HepG2 (cell line): ENCODE measurements around the gene AHNAK. TPM values are rescaled to one million over a fixed set of nuclear protein-coding genes. Genes with fewer than 3 reads are reported as not detected.

Experiments used
- ARNTL ChIP-seq: sonication (generic); formaldehyde crosslinking; IDR thresholded peaks from 2 replicates; pipeline ENCODE4 v1.4.0; 2020; ENCODE audit warnings: mild to moderate bottlenecking, missing genetic modification reagents
- DNMT1 ChIP-seq: sonication (generic); formaldehyde crosslinking; IDR thresholded peaks from 2 replicates; pipeline ENCODE4 v1.5.1; 2020; ENCODE audit warnings: mild to moderate bottlenecking, missing genetic modification reagents
- EHMT2 ChIP-seq: fragments of 200-600 bp; sonication (generic); IDR thresholded peaks from 2 replicates; pipeline ENCODE4 v1.7.0; 2017; ENCODE audit warnings: antibody characterized with exemption, low read depth, low read length, borderline replicate concordance
- HMG20B ChIP-seq: conservative IDR thresholded peaks from 2 replicates; pipeline ENCODE4 v1.6.1; 2016; ENCODE audit warnings: missing genetic modification reagents, missing compliant biosample characterization
- IRX3 ChIP-seq: sonication (generic); formaldehyde crosslinking; IDR thresholded peaks from 2 replicates; pipeline ENCODE4 v1.8.1; 2023; ENCODE audit warnings: mild to moderate bottlenecking, low read depth, missing genetic modification reagents, borderline replicate concordance
- ISX ChIP-seq: sonication (generic); formaldehyde crosslinking; conservative IDR thresholded peaks from 2 replicates; pipeline ENCODE4 v1.5.0; 2020; ENCODE audit warnings: missing genetic modification reagents
- JUND ChIP-seq: sonication (generic); formaldehyde crosslinking; IDR thresholded peaks from 2 replicates; pipeline ENCODE4 v1.8.0; 2022; ENCODE audit warnings: mild to moderate bottlenecking, missing genetic modification reagents
- NBN ChIP-seq: fragments of 450-650 bp; conservative IDR thresholded peaks from 2 replicates; pipeline ENCODE4 v1.6.1; 2017
- RAD21 ChIP-seq: fragments of 450-650 bp; formaldehyde crosslinking; IDR thresholded peaks from 2 replicates; pipeline ENCODE4 v1.5.0; 2020; ENCODE audit warnings: mild to moderate bottlenecking
- TP53 ChIP-seq: sonication (generic); formaldehyde crosslinking; conservative IDR thresholded peaks from 2 replicates; pipeline ENCODE4 v1.4.0; 2020; ENCODE audit warnings: missing genetic modification reagents
- ZNF225 ChIP-seq: sonication (generic); formaldehyde crosslinking; IDR thresholded peaks from 2 replicates; pipeline ENCODE4 v1.4.0; 2020; ENCODE audit warnings: mild to moderate bottlenecking, missing genetic modification reagents
- ZNF232 ChIP-seq: sonication (generic); formaldehyde crosslinking; IDR thresholded peaks from 2 replicates; pipeline ENCODE4 v1.4.0; 2020; ENCODE audit warnings: missing genetic modification reagents, borderline replicate concordance
- ZNF329 ChIP-seq: sonication (generic); formaldehyde crosslinking; IDR thresholded peaks from 2 replicates; pipeline ENCODE4 v1.9.0; 2021; ENCODE audit warnings: low read depth, mild to moderate bottlenecking, missing genetic modification reagents
- ZNF562 ChIP-seq: sonication (generic); formaldehyde crosslinking; IDR thresholded peaks from 2 replicates; pipeline ENCODE4 v1.8.0; 2022; ENCODE audit warnings: missing genetic modification reagents, borderline replicate concordance
- ZNF672 ChIP-seq: sonication (generic); formaldehyde crosslinking; IDR thresholded peaks from 2 replicates; pipeline ENCODE4 v1.8.1; 2022; ENCODE audit warnings: missing genetic modification reagents
- ZNF766 ChIP-seq: sonication (generic); formaldehyde crosslinking; IDR thresholded peaks from 2 replicates; pipeline ENCODE4 v1.5.0; 2020; ENCODE audit warnings: missing genetic modification reagents, borderline replicate concordance
- ZNF772 ChIP-seq: sonication (generic); formaldehyde crosslinking; IDR thresholded peaks from 2 replicates; pipeline ENCODE4 v1.5.0; 2020; ENCODE audit warnings: mild to moderate bottlenecking, missing genetic modification reagents
- ZNF773 ChIP-seq: sonication (generic); formaldehyde crosslinking; IDR thresholded peaks from 2 replicates; pipeline ENCODE4 v1.4.0; 2020; ENCODE audit warnings: missing genetic modification reagents, borderline replicate concordance
- polyA plus RNA-seq, 8 experiments: library from polyadenylated mRNA; depleted of rRNA in 3 of 8; stranded (reverse) in 7 of 8; unstranded in 1 of 8; fragments of >200 nt; fragmentation: Illumina TruSeq in 4 of 8; extraction: Trizol in 4 of 8; gene quantifications; 2 replicates each; pipeline versions ENCODE4 v1.2.1 to v1.2.3, GENCODE V29; 2011 to 2016; ENCODE audit warnings: low read depth in 4 of 8, missing spikeins in 1 of 8, mixed read lengths in 1 of 8; ENCODE audit not compliant: insufficient read depth in 1 of 8
- total RNA-seq, 5 experiments: library from RNA; depleted of rRNA; stranded (reverse); fragments of >200 nt; fragmentation: Illumina TruSeq; extraction: Trizol; gene quantifications; 2 replicates each; pipeline ENCODE4 v1.2.3, GENCODE V29; 2016; ENCODE audit warnings: low read depth in 1 of 5
- TF ChIP-seq, protein P1 (sequence below): sonication (generic); formaldehyde crosslinking; IDR thresholded peaks from 2 replicates; pipeline ENCODE4 v1.5.0; 2020; ENCODE audit warnings: missing genetic modification reagents
- TF ChIP-seq, protein P2 (sequence below): sonication (generic); formaldehyde crosslinking; conservative IDR thresholded peaks from 2 replicates; pipeline ENCODE4 v1.8.0; 2022; ENCODE audit warnings: low read depth, missing genetic modification reagents
- TF ChIP-seq, protein P3 (sequence below): sonication (generic); formaldehyde crosslinking; IDR thresholded peaks from 2 replicates; pipeline ENCODE4 v1.4.0; 2020; ENCODE audit warnings: mild to moderate bottlenecking, missing genetic modification reagents
- TF ChIP-seq, protein P4 (sequence below): sonication (generic); formaldehyde crosslinking; IDR thresholded peaks from 2 replicates; pipeline ENCODE4 v1.4.0; 2020; ENCODE audit warnings: missing genetic modification reagents
- TF ChIP-seq, protein P5 (sequence below): sonication (generic); formaldehyde crosslinking; IDR thresholded peaks from 2 replicates; pipeline ENCODE4 v1.4.0; 2020; ENCODE audit warnings: missing genetic modification reagents, mild to moderate bottlenecking, borderline replicate concordance

The AHNAK gene
- total and polyA plus RNA-seq, 2 of the 13 experiments (the other 11 are each of a cell fraction or from before 2014, with no cell fraction given) = 23.4 to 25.0 TPM

DNA sequence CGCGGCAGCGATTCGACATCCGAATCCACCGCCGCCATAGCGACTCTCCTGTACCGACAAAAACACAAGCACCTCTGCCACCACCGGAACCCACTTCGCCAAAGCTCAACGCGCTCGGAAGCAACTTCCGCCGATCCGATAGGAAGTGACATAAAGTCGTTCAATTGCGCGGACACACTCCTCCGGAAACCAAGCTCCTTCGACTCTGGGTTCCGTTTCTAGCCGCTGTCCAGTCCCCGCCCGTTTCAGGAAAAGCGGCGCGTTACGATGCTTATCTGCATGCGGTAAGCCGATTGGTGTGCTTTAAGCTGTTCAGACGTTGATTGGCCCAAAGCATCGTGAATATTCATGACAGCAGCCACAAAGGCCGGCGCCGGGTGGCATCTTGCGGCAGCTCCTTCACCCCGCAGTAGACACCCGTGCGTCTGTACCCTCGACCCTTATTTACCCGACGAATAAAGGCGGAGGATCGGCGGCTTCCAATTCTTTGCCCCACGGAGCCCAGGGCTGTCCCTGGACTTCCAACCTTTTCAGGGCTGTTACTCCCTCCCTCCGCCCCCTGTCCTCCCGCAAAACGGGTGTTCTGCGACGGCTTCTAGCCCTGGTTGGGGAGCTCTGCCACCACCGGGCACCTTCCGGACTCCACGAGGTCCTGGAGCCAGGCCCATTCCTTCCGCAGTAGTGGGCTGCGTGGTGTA, 45.0 kb upstream of the AHNAK start, which contains the start of gene TUT1 (continued):
- TF ChIP-seq IRX3 (CRISPR knock-in tag) (peak; percentile 64; the same call in 1 of the 2 replicates), EHMT2 (no peak; the same call in 1 of the 2 replicates), DNMT1 (CRISPR knock-in tag) (0 out of 2 replicates have a peak, but pooled peaks have one; percentile 57), HMG20B (0 out of 2 replicates have a peak, but pooled peaks have one; percentile 50), RAD21 (CRISPR knock-in tag) (no peak; the same call in 1 of the 2 replicates), ZNF672 (0 out of 2 replicates have a peak, but pooled peaks have one; percentile 59), ZNF772 (CRISPR knock-in tag) (peak; percentile 90; the same call in 1 of the 2 replicates), NBN (no peak), ZNF225 (CRISPR knock-in tag) (no peak), ZNF773 (CRISPR knock-in tag) (0 out of 2 replicates have a peak, but pooled peaks have one; percentile 15), ARNTL (peak; percentile 41; the same call in 1 of the 2 replicates), JUND (CRISPR knock-in tag) (no peak; the same call in 1 of the 2 replicates), ZNF562 (CRISPR knock-in tag) (no peak), ZNF766 (no peak), ZNF329 (CRISPR knock-in tag) (no peak), TP53 (CRISPR knock-in tag) (0 out of 2 replicates have a peak, but pooled peaks have one; percentile 22), ISX (CRISPR knock-in tag) (no peak), ZNF232 (no peak; the same call in 1 of the 2 replicates)
- TF ChIP-seq, protein P1, sequence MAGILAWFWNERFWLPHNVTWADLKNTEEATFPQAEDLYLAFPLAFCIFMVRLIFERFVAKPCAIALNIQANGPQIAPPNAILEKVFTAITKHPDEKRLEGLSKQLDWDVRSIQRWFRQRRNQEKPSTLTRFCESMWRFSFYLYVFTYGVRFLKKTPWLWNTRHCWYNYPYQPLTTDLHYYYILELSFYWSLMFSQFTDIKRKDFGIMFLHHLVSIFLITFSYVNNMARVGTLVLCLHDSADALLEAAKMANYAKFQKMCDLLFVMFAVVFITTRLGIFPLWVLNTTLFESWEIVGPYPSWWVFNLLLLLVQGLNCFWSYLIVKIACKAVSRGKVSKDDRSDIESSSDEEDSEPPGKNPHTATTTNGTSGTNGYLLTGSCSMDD (CRISPR knock-in tag) = no peak
- TF ChIP-seq, protein P2, sequence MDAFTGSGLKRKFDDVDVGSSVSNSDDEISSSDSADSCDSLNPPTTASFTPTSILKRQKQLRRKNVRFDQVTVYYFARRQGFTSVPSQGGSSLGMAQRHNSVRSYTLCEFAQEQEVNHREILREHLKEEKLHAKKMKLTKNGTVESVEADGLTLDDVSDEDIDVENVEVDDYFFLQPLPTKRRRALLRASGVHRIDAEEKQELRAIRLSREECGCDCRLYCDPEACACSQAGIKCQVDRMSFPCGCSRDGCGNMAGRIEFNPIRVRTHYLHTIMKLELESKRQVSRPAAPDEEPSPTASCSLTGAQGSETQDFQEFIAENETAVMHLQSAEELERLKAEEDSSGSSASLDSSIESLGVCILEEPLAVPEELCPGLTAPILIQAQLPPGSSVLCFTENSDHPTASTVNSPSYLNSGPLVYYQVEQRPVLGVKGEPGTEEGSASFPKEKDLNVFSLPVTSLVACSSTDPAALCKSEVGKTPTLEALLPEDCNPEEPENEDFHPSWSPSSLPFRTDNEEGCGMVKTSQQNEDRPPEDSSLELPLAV (CRISPR knock-in tag) = no peak
- TF ChIP-seq, protein P3, sequence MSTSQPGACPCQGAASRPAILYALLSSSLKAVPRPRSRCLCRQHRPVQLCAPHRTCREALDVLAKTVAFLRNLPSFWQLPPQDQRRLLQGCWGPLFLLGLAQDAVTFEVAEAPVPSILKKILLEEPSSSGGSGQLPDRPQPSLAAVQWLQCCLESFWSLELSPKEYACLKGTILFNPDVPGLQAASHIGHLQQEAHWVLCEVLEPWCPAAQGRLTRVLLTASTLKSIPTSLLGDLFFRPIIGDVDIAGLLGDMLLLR (CRISPR knock-in tag) = peak; percentile 71; the same call in 1 of the 2 replicates
- TF ChIP-seq, protein P4, sequence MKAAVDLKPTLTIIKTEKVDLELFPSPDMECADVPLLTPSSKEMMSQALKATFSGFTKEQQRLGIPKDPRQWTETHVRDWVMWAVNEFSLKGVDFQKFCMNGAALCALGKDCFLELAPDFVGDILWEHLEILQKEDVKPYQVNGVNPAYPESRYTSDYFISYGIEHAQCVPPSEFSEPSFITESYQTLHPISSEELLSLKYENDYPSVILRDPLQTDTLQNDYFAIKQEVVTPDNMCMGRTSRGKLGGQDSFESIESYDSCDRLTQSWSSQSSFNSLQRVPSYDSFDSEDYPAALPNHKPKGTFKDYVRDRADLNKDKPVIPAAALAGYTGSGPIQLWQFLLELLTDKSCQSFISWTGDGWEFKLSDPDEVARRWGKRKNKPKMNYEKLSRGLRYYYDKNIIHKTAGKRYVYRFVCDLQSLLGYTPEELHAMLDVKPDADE (CRISPR knock-in tag) = no peak
- TF ChIP-seq, protein P5, sequence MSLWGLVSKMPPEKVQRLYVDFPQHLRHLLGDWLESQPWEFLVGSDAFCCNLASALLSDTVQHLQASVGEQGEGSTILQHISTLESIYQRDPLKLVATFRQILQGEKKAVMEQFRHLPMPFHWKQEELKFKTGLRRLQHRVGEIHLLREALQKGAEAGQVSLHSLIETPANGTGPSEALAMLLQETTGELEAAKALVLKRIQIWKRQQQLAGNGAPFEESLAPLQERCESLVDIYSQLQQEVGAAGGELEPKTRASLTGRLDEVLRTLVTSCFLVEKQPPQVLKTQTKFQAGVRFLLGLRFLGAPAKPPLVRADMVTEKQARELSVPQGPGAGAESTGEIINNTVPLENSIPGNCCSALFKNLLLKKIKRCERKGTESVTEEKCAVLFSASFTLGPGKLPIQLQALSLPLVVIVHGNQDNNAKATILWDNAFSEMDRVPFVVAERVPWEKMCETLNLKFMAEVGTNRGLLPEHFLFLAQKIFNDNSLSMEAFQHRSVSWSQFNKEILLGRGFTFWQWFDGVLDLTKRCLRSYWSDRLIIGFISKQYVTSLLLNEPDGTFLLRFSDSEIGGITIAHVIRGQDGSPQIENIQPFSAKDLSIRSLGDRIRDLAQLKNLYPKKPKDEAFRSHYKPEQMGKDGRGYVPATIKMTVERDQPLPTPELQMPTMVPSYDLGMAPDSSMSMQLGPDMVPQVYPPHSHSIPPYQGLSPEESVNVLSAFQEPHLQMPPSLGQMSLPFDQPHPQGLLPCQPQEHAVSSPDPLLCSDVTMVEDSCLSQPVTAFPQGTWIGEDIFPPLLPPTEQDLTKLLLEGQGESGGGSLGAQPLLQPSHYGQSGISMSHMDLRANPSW = peak; percentile 84
